Psoas muscle (tissue), 8 donors: ENCODE results near the gene FBXW4. TPM values are rescaled to one million over a fixed set of nuclear protein-coding genes. Genes with fewer than 3 reads are reported as not detected.

ENCODE experiments used
- ATAC-seq, 4 donors: fragments of 200-7000 bp; cut with Tn5 transposase; one replicate each; pipeline ENCODE4 v1.9.1; 2020; ENCODE audit warnings: moderate library complexity in 3 of 4, mild to moderate bottlenecking in 2 of 4
- DNase-seq, 2 donors: peaks; one replicate each; pipeline ENCODE4 v3.0.0-alpha.2; 2020
- H3K27ac ChIP-seq: fragments of 200-600 bp; one replicate; pipeline ENCODE4 v1.8.0; 2022
- H3K27me3 ChIP-seq, 3 donors: fragments of 200-600 bp in 1 of 3; one replicate each; pipeline versions ENCODE4 v1.6.1 to v1.8.0; 2013 to 2022; ENCODE audit warnings: low read length in 2 of 3, mild to moderate bottlenecking in 2 of 3, moderate library complexity in 1 of 3; ENCODE audit not compliant: insufficient read depth in 3 of 3
- H3K36me3 ChIP-seq, 2 donors: fragments of 200-600 bp in 1 of 2; one replicate each; pipeline versions ENCODE4 v1.6.1 to v1.8.0; 2013 to 2022; ENCODE audit warnings: low read depth in 1 of 2, mild to moderate bottlenecking in 1 of 2, moderate library complexity in 1 of 2; ENCODE audit not compliant: insufficient read depth in 1 of 2
- H3K4me1 ChIP-seq: fragments of 200-600 bp; one replicate; pipeline ENCODE4 v1.8.0; 2022
- H3K4me3 ChIP-seq: fragments of 200-600 bp; one replicate; pipeline ENCODE4 v1.8.0; 2022; ENCODE audit warnings: mild to moderate bottlenecking
- H3K9me3 ChIP-seq: fragments of 200-600 bp; one replicate; pipeline ENCODE4 v1.8.0; 2022
- CTCF ChIP-seq: fragments of 200-600 bp; IDR thresholded peaks from one replicate; pipeline ENCODE4 v1.8.0; 2022; ENCODE audit warnings: antibody characterized with exemption
- WGBS, 3 donors: extraction: QIAGEN DNeasy Blood & Tissue Kit; methylation state at CpG; one replicate each; pipeline versions ENCODE4 v1.1.6 to v1.1.7; 2013; 5-methylcytosine and 5-hydroxymethylcytosine counted together
- intact Hi-C, 2 donors: fragments of 100-400 bp; cut with DNase I; formaldehyde crosslinking; loops; one replicate each; pipeline versions ENCODE4 v1.11.0 to v1.14.2; 2022
- polyA plus RNA-seq, 3 donors: library from polyadenylated mRNA; stranded (reverse); fragments of 200-250 nt; gene quantifications; one replicate each; pipeline ENCODE4 v1.2.3, GENCODE V29; 2013
- total RNA-seq, 4 donors: library from RNA; stranded (reverse); fragmentation: NEBNext Ultra II Directional in 2 of 4; extraction: Animal tissue kit (Norgen Biotek cat#: 25700) in 2 of 4; gene quantifications; one replicate each; pipeline versions ENCODE4 v1.2.1 to v1.2.4, GENCODE V29; 2021 to 2023
- donor health status: healthy with polysubstance abuse.
- donor health status: DM: no; HTN: no; CAD: no; lungs with moderate emphysema.
- donor health status: Bipolar disorder and iron deficiency.
- donor health status: healthy.
- donor health status: DM: yes; HTN: yes; CAD: no.
- donor health status: DM: no; HTN: no; CAD: no.
- donor health status: DM: no; HTN: no; CAD: no.
- donor health status: DM: yes; HTN: yes; CAD: no.

The FBXW4 gene
- total and polyA plus RNA-seq, 7 donors, result 15.5 to 100 (median 69.0) TPM

GRCh38 chr10:101676565-101676964 lies 18.4 kb downstream of the FBXW4 start:
- intact Hi-C loops, result no loop called here
- no peak for DNase-seq
- H3K9me3 ChIP-seq, result no peaks in the 10 kb centered on the region
- H3K27me3 ChIP-seq, result no peaks in the 10 kb centered on the region
- no peak for ATAC-seq
- H3K36me3 ChIP-seq, result peaks cover 4 to 31% of the 10 kb centered on the region in 2 donors
- no peak for TF ChIP-seq CTCF
- H3K4me1 ChIP-seq, result peaks cover 26% of the 10 kb centered on the region
- no peak overlapping the region for H3K4me3 ChIP-seq
- H3K27ac ChIP-seq, result no peak overlapping the region

- Histone ChIP-seq H3K27me3 (no peaks in the 10 kb centered on the region), H3K36me3 (peaks cover 4 to 45% of the 10 kb centered on the region in 2 donors), H3K4me3 (no peak overlapping the region), H3K27ac (no peak overlapping the region), H3K4me1 (peaks cover 19% of the 10 kb centered on the region), H3K9me3 (no peaks in the 10 kb centered on the region)
- intact Hi-C loops, result no loop called here
- ATAC-seq (no peak), DNase-seq (no peak)
- WGBS, 3 donors, result 83 to 94% (median 85%) methylated on average over 2 of the region's 2 CpGs
- TF ChIP-seq CTCF, result no peak
These were observed 19.9 kb downstream of the FBXW4 start for GRCh38 chr10:101675115-101675514.

DNA sequence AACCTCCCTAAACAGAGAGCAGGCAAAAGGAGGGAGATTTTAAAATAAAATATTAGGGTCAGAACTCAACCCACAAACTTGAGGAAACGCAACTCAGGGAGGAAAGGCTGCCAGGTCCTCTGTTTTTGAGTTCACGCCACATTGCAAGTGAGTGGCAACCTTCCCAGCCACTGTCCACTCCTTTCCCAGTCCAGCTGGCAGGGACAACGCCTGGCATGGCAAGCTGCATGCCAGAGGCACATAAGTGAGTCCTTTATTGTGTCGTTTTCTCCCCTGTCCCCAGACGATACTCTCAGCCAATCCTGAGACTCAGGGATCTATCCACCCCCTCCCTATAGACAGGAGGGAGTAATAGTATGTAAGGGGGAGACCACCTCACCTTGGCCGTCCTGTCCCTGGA lies 22.4 kb downstream of the FBXW4 start:
- peaks cover 9% of the 10 kb centered on the region for H3K4me1 ChIP-seq
- DNase-seq (peak; percentile 58 to 87), ATAC-seq (peak; percentile 81 to 98 (median 94))
- H3K36me3 ChIP-seq, result peaks cover 6 to 69% of the 10 kb centered on the region in 2 donors
- no peak overlapping the region for H3K4me3 ChIP-seq
- intact Hi-C loops, result no loop called here
- WGBS, 3 donors, result 35 to 38% (median 36%) methylated on average over 6 of the region's 6 CpGs
- H3K27me3 ChIP-seq, result no peaks in the 10 kb centered on the region
- no peak overlapping the region for H3K27ac ChIP-seq
- no peak for TF ChIP-seq CTCF
- H3K9me3 ChIP-seq, result no peaks in the 10 kb centered on the region

DNA sequence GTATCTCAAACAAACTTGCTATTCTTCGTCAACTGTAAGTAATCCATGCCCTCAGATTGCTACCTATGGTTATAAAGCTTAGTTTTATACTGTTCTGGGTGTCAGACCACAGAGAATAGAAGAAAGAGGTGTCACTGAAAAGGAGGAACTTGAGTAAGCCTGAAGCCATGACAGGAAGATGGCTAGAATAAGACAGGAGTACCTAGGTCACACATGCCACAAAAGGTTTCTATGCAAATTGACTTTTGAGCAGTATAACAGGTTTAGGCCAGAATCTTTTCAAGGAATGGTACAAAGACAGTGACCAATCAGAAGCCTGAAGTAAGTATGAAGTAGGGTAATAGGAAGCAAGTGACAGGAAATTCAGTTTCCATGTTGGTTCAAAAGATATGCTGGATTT lies 23.5 kb downstream of the FBXW4 start:
- Histone ChIP-seq H3K27me3 (no peaks in the 10 kb centered on the region), H3K4me3 (no peak overlapping the region), H3K9me3 (no peaks in the 10 kb centered on the region), H3K4me1 (peaks cover 9% of the 10 kb centered on the region), H3K36me3 (peaks cover 6 to 78% of the 10 kb centered on the region in 2 donors), H3K27ac (no peak overlapping the region)
- no peak for ATAC-seq
- DNase-seq, result no peak
- intact Hi-C loops, result no loop called here
- TF ChIP-seq CTCF, result no peak
- WGBS, 3 donors, result 96 to 100% (median 99%) methylated on average over 1 of the region's 1 CpG

DNA sequence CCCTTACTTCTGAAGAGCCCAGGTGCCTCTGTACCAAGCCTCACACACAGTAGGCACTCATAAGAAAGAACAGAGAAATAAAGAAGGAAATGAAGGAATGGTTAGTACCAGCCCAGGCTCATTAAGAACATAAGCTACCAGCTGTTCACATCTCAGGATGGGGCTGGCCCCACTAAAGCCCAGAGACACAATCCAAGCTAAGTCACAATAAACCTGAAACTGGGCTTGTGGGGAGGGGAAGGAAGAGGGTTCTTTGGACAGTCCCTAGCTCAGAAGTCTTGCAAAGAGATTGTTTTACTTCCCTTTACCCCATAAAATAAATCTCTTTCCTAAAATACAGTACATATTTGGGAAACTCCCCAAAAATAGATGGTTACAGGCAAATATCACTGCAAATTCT lies 24.3 kb downstream of the FBXW4 start:
- H3K36me3 ChIP-seq, result peaks cover 6 to 84% of the 10 kb centered on the region in 2 donors
- no peak for DNase-seq
- peaks cover 9% of the 10 kb centered on the region for H3K4me1 ChIP-seq
- no peaks in the 10 kb centered on the region for H3K9me3 ChIP-seq
- no peak for TF ChIP-seq CTCF
- intact Hi-C loops, result no loop called here
- no peak overlapping the region for H3K4me3 ChIP-seq
- no peaks in the 10 kb centered on the region for H3K27me3 ChIP-seq
- ATAC-seq, result no peak
- no peak overlapping the region for H3K27ac ChIP-seq
